Ovary (tissue), 3 donors: Measurements from ENCODE around the gene NAB1.

ENCODE experiments used
- EP300 ChIP-seq: sonication (generic); formaldehyde crosslinking; IDR thresholded peaks from one replicate; pipeline ENCODE4 v1.6.1; 2017; ENCODE audit warnings: antibody characterized with exemption
- POLR2A ChIP-seq: fragments of 450-650 bp; IDR thresholded peaks from one replicate; pipeline ENCODE4 v1.6.1; 2017; ENCODE audit warnings: antibody characterized with exemption, mild to moderate bottlenecking, moderate library complexity
- TF ChIP-seq, protein P1 (sequence below), 3 donors: fragments of 450-650 bp in 2 of 3; fragments of 200-600 bp in 1 of 3; IDR thresholded peaks; one replicate each; pipeline versions ENCODE4 v1.5.1 to v1.8.0; 2016 to 2022; ENCODE audit warnings: antibody characterized with exemption in 3 of 3, mild to moderate bottlenecking in 1 of 3
- donor health status: DM: no; HTN: no; CAD: no.

DNA sequence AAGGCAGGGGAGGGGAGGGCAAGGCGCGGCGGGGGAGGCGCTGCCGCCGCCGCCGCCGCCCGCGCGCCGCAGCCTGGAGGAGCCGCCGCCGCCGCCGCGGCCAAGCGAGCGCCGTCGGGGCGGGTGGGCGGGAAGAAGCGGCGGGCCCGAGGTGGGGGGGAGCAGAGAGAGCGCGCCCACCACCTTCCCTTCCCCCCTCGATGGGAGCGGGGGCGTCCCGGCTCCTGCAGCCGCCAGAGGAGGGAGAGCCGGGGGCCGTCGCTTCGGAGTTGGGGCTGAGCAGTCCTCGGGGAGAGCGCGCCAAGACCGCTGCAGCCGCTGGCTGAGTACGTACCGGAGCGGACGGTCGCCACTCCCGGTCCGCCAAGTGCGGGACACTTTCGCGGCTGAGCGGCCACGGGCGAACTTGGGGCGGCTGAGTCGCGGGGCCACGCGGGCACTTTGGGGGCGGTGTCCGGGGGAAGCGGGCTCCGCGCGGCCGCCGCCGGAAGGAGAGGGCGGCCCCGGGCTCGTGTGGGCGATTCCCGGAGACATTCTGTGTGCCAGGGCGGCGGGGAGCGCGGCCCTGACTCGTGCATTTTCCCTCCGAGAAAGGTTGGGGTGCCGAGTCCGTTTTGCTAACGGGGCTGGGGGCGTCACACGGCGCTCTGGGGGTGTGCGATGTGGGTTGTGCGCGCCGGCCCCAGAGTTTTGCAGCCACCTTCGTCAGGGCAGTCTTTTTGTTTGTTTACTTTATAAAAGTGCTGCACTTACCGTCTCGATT lies at the start of gene NAB1:
- TF ChIP-seq, protein P1, sequence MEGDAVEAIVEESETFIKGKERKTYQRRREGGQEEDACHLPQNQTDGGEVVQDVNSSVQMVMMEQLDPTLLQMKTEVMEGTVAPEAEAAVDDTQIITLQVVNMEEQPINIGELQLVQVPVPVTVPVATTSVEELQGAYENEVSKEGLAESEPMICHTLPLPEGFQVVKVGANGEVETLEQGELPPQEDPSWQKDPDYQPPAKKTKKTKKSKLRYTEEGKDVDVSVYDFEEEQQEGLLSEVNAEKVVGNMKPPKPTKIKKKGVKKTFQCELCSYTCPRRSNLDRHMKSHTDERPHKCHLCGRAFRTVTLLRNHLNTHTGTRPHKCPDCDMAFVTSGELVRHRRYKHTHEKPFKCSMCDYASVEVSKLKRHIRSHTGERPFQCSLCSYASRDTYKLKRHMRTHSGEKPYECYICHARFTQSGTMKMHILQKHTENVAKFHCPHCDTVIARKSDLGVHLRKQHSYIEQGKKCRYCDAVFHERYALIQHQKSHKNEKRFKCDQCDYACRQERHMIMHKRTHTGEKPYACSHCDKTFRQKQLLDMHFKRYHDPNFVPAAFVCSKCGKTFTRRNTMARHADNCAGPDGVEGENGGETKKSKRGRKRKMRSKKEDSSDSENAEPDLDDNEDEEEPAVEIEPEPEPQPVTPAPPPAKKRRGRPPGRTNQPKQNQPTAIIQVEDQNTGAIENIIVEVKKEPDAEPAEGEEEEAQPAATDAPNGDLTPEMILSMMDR (IDR thresholded peaks at IDR 0.05): no peak
- no peak for TF ChIP-seq POLR2A
- no peak for TF ChIP-seq EP300
